PC-3 (cell line): ENCODE results near the gene KRT3. TPM values are rescaled to one million over a fixed set of nuclear protein-coding genes. Genes with fewer than 3 reads are reported as not detected.

ENCODE experiments used
- ATAC-seq: fragments of 200-7000 bp; cut with Tn5 transposase; 2 replicates; pipeline ENCODE4 v1.9.1; 2020; ENCODE audit warnings: mild to moderate bottlenecking, moderate library complexity
- BruUV-seq: library from RNA; stranded (reverse); fragments of 400-500 nt; replicated peaks from 2 replicates; lab custom pipeline; 2021; lab: Mats Ljungman, UMichigan
- CTCF ChIA-PET: fragments of 300-600 bp; sonication (Branson Sonifier 250); formaldehyde crosslinking; loops from one replicate; lab custom pipeline; 2022; ENCODE audit warnings: antibody characterized with exemption; lab: Charles Lee
- POLR2A ChIA-PET: fragments of 300-600 bp; sonication (Branson Sonifier 250); formaldehyde crosslinking; loops from one replicate; lab custom pipeline; 2022; ENCODE audit warnings: antibody characterized with exemption; ENCODE audit not compliant: unreplicated experiment; lab: Charles Lee
- DNase-seq: peaks from one replicate; pipeline ENCODE4 v3.0.0-alpha.2; 2015
- H2AFZ ChIP-seq: fragments of 300-600 bp; sonication (generic); 2 replicates; pipeline ENCODE4 v1.6.0; 2016; ENCODE audit warnings: antibody characterized with exemption, low read length
- H3F3A ChIP-seq: fragments of 300-600 bp; sonication (generic); one replicate; pipeline ENCODE4 v1.6.0; 2017; ENCODE audit warnings: antibody characterized with exemption, low read length, control low read depth, mild to moderate bottlenecking; ENCODE audit not compliant: unreplicated experiment
- H3K27ac ChIP-seq: fragments of 300-600 bp; sonication (generic); 2 replicates; pipeline ENCODE4 v1.5.1; 2016; ENCODE audit warnings: mild to moderate bottlenecking, low read length
- H3K27me3 ChIP-seq: fragments of 300-600 bp; sonication (generic); 2 replicates; pipeline ENCODE4 v1.6.1; 2016; ENCODE audit warnings: low read length, mixed read lengths
- H3K36me3 ChIP-seq: fragments of 300-600 bp; sonication (generic); 2 replicates; pipeline ENCODE4 v1.6.1; 2016; ENCODE audit warnings: low read depth, mixed run types, low read length, mixed read lengths
- H3K4me1 ChIP-seq: fragments of 300-600 bp; sonication (generic); 2 replicates; pipeline ENCODE4 v1.5.1; 2016; ENCODE audit warnings: low read length; ENCODE audit not compliant: insufficient read depth
- H3K4me2 ChIP-seq: fragments of 300-600 bp; sonication (generic); 2 replicates; pipeline ENCODE4 v1.6.0; 2016; ENCODE audit warnings: low read length
- H3K4me3 ChIP-seq: fragments of 300-600 bp; sonication (generic); 2 replicates; pipeline ENCODE4 v1.5.1; 2016; ENCODE audit warnings: mild to moderate bottlenecking, low read length, mixed read lengths
- H3K79me2 ChIP-seq: fragments of 300-600 bp; sonication (generic); 2 replicates; pipeline ENCODE4 v1.6.1; 2017; ENCODE audit warnings: low read length, mixed read lengths
- H3K9ac ChIP-seq: fragments of 300-600 bp; sonication (generic); 2 replicates; pipeline ENCODE4 v1.6.0; 2016; ENCODE audit warnings: mild to moderate bottlenecking, low read length
- H3K9me2 ChIP-seq: fragments of 300-600 bp; sonication (generic); replicated peaks from 2 replicates; pipeline ENCODE4 v1.6.1; 2016; ENCODE audit warnings: mixed run types, low read length, mixed read lengths
- H3K9me3 ChIP-seq: fragments of 300-600 bp; sonication (generic); 2 replicates; pipeline ENCODE4 v1.6.1; 2016; ENCODE audit warnings: low read length, mixed read lengths
- H4K20me1 ChIP-seq: fragments of 300-600 bp; sonication (generic); 2 replicates; pipeline ENCODE4 v1.6.1; 2016; ENCODE audit warnings: low read length, mixed read lengths
- CTCF ChIP-seq: fragments of 300-600 bp; sonication (generic); conservative IDR thresholded peaks from 2 replicates; pipeline ENCODE4 v1.5.1; 2017; ENCODE audit warnings: antibody characterized with exemption, low read depth, mild to moderate bottlenecking, low read length
- EZH2 ChIP-seq: fragments of 300-600 bp; sonication (generic); IDR thresholded peaks from one replicate; pipeline ENCODE4 v1.6.1; 2017; ENCODE audit warnings: antibody characterized with exemption, mild to moderate bottlenecking, low read length; ENCODE audit not compliant: unreplicated experiment
- EZH2phosphoT487 ChIP-seq: fragments of 300-600 bp; sonication (generic); IDR thresholded peaks from 2 replicates; pipeline ENCODE4 v1.6.1; 2018; ENCODE audit warnings: mild to moderate bottlenecking, antibody characterized with exemption, low read length, borderline replicate concordance
- intact Hi-C: fragments of 100-400 bp; cut with micrococcal nuclease; formaldehyde crosslinking; loops from 2 replicates; pipeline ENCODE4 v1.9.0; 2023
- total RNA-seq: library from RNA; depleted of rRNA; stranded (reverse); fragments of >200 nt; gene quantifications from 2 replicates; pipeline ENCODE4 v1.2.3, GENCODE V29; 2014

Gene KRT3
- total RNA-seq, 1 experiment from 2014 or later = 0.33 TPM

- DNase-seq (no peak), ATAC-seq (no peak)
- Histone ChIP-seq H4K20me1 (no peaks in the 10 kb centered on the region), H3K79me2 (no peaks in the 10 kb centered on the region), H3K4me3 (no peak overlapping the region), H3F3A (no peaks in the 10 kb centered on the region), H3K27ac (no peak overlapping the region), H3K4me1 (no peaks in the 10 kb centered on the region), H3K27me3 (peaks cover 9% of the 10 kb centered on the region; the same call in 1 of the 2 replicates), H3K9me2 (no peaks in the 10 kb centered on the region), H3K9ac (no peak overlapping the region), H3K9me3 (no peaks in the 10 kb centered on the region), H2AFZ (no peak overlapping the region), H3K36me3 (no peaks in the 10 kb centered on the region), H3K4me2 (no peak overlapping the region)
- intact Hi-C loops = no loop called here
- no TSS peak for BruUV-seq
- ChIA-PET CTCF (no interaction called here), POLR2A (no interaction called here)
- TF ChIP-seq CTCF (no peak), EZH2 (no peak), EZH2phosphoT487 (no peak)
Measured at GRCh38 chr12:52788192-52788875, 7.6 kb downstream of the KRT3 start.

- POLR2A ChIA-PET = no interaction called here
- intact Hi-C loops = no loop called here
- Histone ChIP-seq H3K27me3 (peaks cover 9% of the 10 kb centered on the region; the same call in 1 of the 2 replicates), H3K4me3 (no peak overlapping the region), H3K27ac (no peak overlapping the region), H2AFZ (no peak overlapping the region), H3F3A (no peaks in the 10 kb centered on the region), H3K79me2 (no peaks in the 10 kb centered on the region), H3K9me2 (no peaks in the 10 kb centered on the region), H3K9ac (no peak overlapping the region), H3K9me3 (no peaks in the 10 kb centered on the region), H3K4me2 (no peak overlapping the region), H3K36me3 (no peaks in the 10 kb centered on the region), H4K20me1 (no peaks in the 10 kb centered on the region), H3K4me1 (no peaks in the 10 kb centered on the region)
- no TSS peak for BruUV-seq
- ATAC-seq = no peak
- no peak for DNase-seq
- no peak for TF ChIP-seq EZH2
- TF ChIP-seq CTCF = no peak
- TF ChIP-seq EZH2phosphoT487 = no peak
- CTCF ChIA-PET = no interaction called here
Measured at GRCh38 chr12:52787324-52788191, 8.4 kb downstream of the KRT3 start.

GRCh38 chr12:52784909-52785308, 11.0 kb downstream of the KRT3 start:
- H3F3A ChIP-seq = no peaks in the 10 kb centered on the region
- no peaks in the 10 kb centered on the region for H4K20me1 ChIP-seq
- H3K9me3 ChIP-seq = no peaks in the 10 kb centered on the region
- no TSS peak for BruUV-seq
- H3K4me2 ChIP-seq = no peak overlapping the region
- no peak for TF ChIP-seq CTCF
- TF ChIP-seq EZH2phosphoT487 = no peak
- TF ChIP-seq EZH2 = no peak
- no peaks in the 10 kb centered on the region for H3K9me2 ChIP-seq
- H3K27me3 ChIP-seq = peaks cover 9% of the 10 kb centered on the region; the same call in 1 of the 2 replicates
- no peak overlapping the region for H2AFZ ChIP-seq
- no peak overlapping the region for H3K4me3 ChIP-seq
- no peaks in the 10 kb centered on the region for H3K79me2 ChIP-seq
- no peaks in the 10 kb centered on the region for H3K36me3 ChIP-seq
- ChIA-PET POLR2A (no interaction called here), CTCF (no interaction called here)
- no peak overlapping the region for H3K27ac ChIP-seq
- DNase-seq (no peak), ATAC-seq (no peak)
- H3K4me1 ChIP-seq = no peaks in the 10 kb centered on the region
- H3K9ac ChIP-seq = no peak overlapping the region
- intact Hi-C loops = no loop called here
